IPS-20b (cell line): ENCODE measurements around the gene ZNF850.
"Not testable (repeated sequence)": the region's sequence is repeated elsewhere in the genome, so short reads cannot be mapped to it uniquely, and the experiment has no call there.

Source experiments
- H3K27ac ChIP-seq: one replicate; pipeline ENCODE4 v1.5.1; 2013; ENCODE audit warnings: low read length
- H3K27me3 ChIP-seq: 2 replicates; pipeline ENCODE4 v1.6.1; 2013; ENCODE audit warnings: mild to moderate bottlenecking, low read length, inconsistent platforms; ENCODE audit not compliant: insufficient read depth
- H3K36me3 ChIP-seq: 2 replicates; pipeline ENCODE4 v1.6.1; 2013; ENCODE audit warnings: low read depth, mild to moderate bottlenecking, inconsistent platforms, low read length, moderate library complexity; ENCODE audit not compliant: insufficient read depth
- H3K4me1 ChIP-seq: 2 replicates; pipeline ENCODE4 v1.6.1; 2013; ENCODE audit warnings: mild to moderate bottlenecking, control low read depth, inconsistent platforms, low read length, moderate library complexity; ENCODE audit not compliant: insufficient read depth
- H3K4me3 ChIP-seq: 2 replicates; pipeline ENCODE4 v1.5.1; 2013; ENCODE audit warnings: mild to moderate bottlenecking, low read length, inconsistent platforms
- H3K9ac ChIP-seq: 2 replicates; pipeline ENCODE4 v1.6.1; 2013; ENCODE audit warnings: low read depth, mild to moderate bottlenecking, inconsistent platforms, low read length, moderate library complexity
- H3K9me3 ChIP-seq: 2 replicates; pipeline ENCODE4 v1.6.1; 2013; ENCODE audit warnings: mild to moderate bottlenecking, low read depth, low read length, inconsistent platforms; ENCODE audit not compliant: insufficient read depth

Gene ZNF850

GRCh38 chr19:36750066-36750691 lies 22.4 kb downstream of the ZNF850 start:
- Histone ChIP-seq H3K27me3 (no peaks in the 10 kb centered on the region), H3K36me3 (peaks cover 92% of the 10 kb centered on the region), H3K9me3 (peaks cover 100% of the 10 kb centered on the region)

GRCh38 chr19:36749613-36750012 lies 23.0 kb downstream of the ZNF850 start:
- H3K27ac ChIP-seq, H3K4me1 ChIP-seq, H3K27me3 ChIP-seq, H3K9ac ChIP-seq: not testable (repeated sequence)
- peaks cover 100% of the 10 kb centered on the region for H3K9me3 ChIP-seq
- H3K36me3 ChIP-seq: peaks cover 89% of the 10 kb centered on the region
- H3K4me3 ChIP-seq: peak overlapping the region; percentile 12; the same call in 1 of the 2 replicates

More at GRCh38 chr19:36750066-36750691, 22.4 kb downstream of the ZNF850 start:
- Histone ChIP-seq H3K27ac (no peak overlapping the region), H3K9ac (no peak overlapping the region), H3K4me1 (no peaks in the 10 kb centered on the region), H3K4me3 (peak overlapping the region; percentile 12)

- Histone ChIP-seq H3K4me1 (no peaks in the 10 kb centered on the region), H3K9me3 (peaks cover 99% of the 10 kb centered on the region), H3K36me3 (peaks cover 85% of the 10 kb centered on the region), H3K27me3 (no peaks in the 10 kb centered on the region), H3K4me3 (peak overlapping the region; percentile 12), H3K9ac (no peak overlapping the region), H3K27ac (no peak overlapping the region)
Measured at GRCh38 chr19:36748431-36749275, 24.0 kb downstream of the ZNF850 start.

- peaks cover 79% of the 10 kb centered on the region for H3K36me3 ChIP-seq
- H3K9ac ChIP-seq: no peak overlapping the region
- no peaks in the 10 kb centered on the region for H3K27me3 ChIP-seq
- no peak overlapping the region for H3K27ac ChIP-seq
- peaks cover 99% of the 10 kb centered on the region for H3K9me3 ChIP-seq
- H3K4me3 ChIP-seq: peak overlapping the region; percentile 12; the same call in 1 of the 2 replicates
- H3K4me1 ChIP-seq: no peaks in the 10 kb centered on the region
Measured at GRCh38 chr19:36747750-36748149, 24.9 kb downstream of the ZNF850 start.

GRCh38 chr19:36745870-36746269 lies 26.7 kb downstream of the ZNF850 start:
- Histone ChIP-seq H3K4me1 (no peaks in the 10 kb centered on the region), H3K4me3 (no peak overlapping the region), H3K27ac (no peak overlapping the region), H3K27me3 (no peaks in the 10 kb centered on the region), H3K9me3 (peaks cover 96% of the 10 kb centered on the region), H3K9ac (no peak overlapping the region), H3K36me3 (peaks cover 60% of the 10 kb centered on the region)

GRCh38 chr19:36736166-36736565 lies 36.4 kb downstream of the ZNF850 start:
- H3K27me3 ChIP-seq, H3K4me3 ChIP-seq, H3K4me1 ChIP-seq, H3K27ac ChIP-seq, H3K9ac ChIP-seq, H3K36me3 ChIP-seq: not testable (repeated sequence)
- peaks cover 87% of the 10 kb centered on the region for H3K9me3 ChIP-seq

- Histone ChIP-seq H3K36me3 (peaks cover 68% of the 10 kb centered on the region), H3K27me3 (no peaks in the 10 kb centered on the region), H3K9ac (no peak overlapping the region), H3K4me3 (peak overlapping the region; percentile 31; the same call in 1 of the 2 replicates), H3K9me3 (peaks cover 92% of the 10 kb centered on the region), H3K4me1 (no peaks in the 10 kb centered on the region), H3K27ac (no peak overlapping the region)
Measured at GRCh38 chr19:36719687-36720556, 52.7 kb downstream of the ZNF850 start.

GRCh38 chr19:36709423-36709822 lies 63.2 kb downstream of the ZNF850 start:
- Histone ChIP-seq H3K36me3 (peaks cover 85% of the 10 kb centered on the region), H3K9me3 (peaks cover 100% of the 10 kb centered on the region), H3K27ac (no peak overlapping the region), H3K4me1 (no peaks in the 10 kb centered on the region), H3K4me3 (no peak overlapping the region), H3K27me3 (no peaks in the 10 kb centered on the region), H3K9ac (no peak overlapping the region)

GRCh38 chr19:36707134-36707533 lies 65.5 kb downstream of the ZNF850 start:
- Histone ChIP-seq H3K4me1 (no peaks in the 10 kb centered on the region), H3K27me3 (no peaks in the 10 kb centered on the region), H3K9ac (no peak overlapping the region), H3K4me3 (no peak overlapping the region), H3K36me3 (peaks cover 69% of the 10 kb centered on the region), H3K27ac (no peak overlapping the region), H3K9me3 (peaks cover 87% of the 10 kb centered on the region)

- peak overlapping the region; percentile 97 for H3K4me3 ChIP-seq
- H3K4me1 ChIP-seq: no peaks in the 10 kb centered on the region
- H3K9me3 ChIP-seq: peaks cover 22% of the 10 kb centered on the region
- peaks cover 40% of the 10 kb centered on the region for H3K36me3 ChIP-seq
- no peaks in the 10 kb centered on the region for H3K27me3 ChIP-seq
- H3K27ac ChIP-seq: no peak overlapping the region
- peak overlapping the region; percentile 95 for H3K9ac ChIP-seq
Measured at GRCh38 chr19:36688058-36688457, 84.5 kb downstream of the ZNF850 start.

GRCh38 chr19:36687214-36688056 lies 85.2 kb downstream of the ZNF850 start, which contains the start of gene ZNF567:
Gene ZNF567 (plus strand): TSS chr19:36687612. CDS start chr19:36694868, 7,256 bp downstream.
- Histone ChIP-seq H3K4me3 (peak within 1 kb of the TSS; percentile 97), H3K9me3 (peaks cover 22% of the 10 kb centered on the region), H3K27ac (no peak within 1 kb of the TSS), H3K9ac (peak within 1 kb of the TSS; percentile 95), H3K27me3 (no peaks in the 10 kb centered on the region), H3K36me3 (peaks cover 34% of the 10 kb centered on the region), H3K4me1 (no peaks in the 10 kb centered on the region)
